ENCODE results near the gene CTXN1.
A peak's percentile ranks its signal among the peaks of the same experiment; 100 is the strongest.
"Not testable (repeated sequence)": the region's sequence is repeated elsewhere in the genome, so short reads cannot be mapped to it uniquely, and the experiment has no call there.

CTXN1 gene

GRCh38 chr19:7965259-7965841 is 39.4 kb upstream of the CTXN1 start:
- Histone ChIP-seq H3K27ac (ENCODE audit: low read length) (no peak overlapping the region), H3K27me3 (ENCODE audit: control insufficient read depth, insufficient read depth, low read length) (no peaks in the 10 kb centered on the region), H3K36me3 (ENCODE audit: control insufficient read depth, low read depth, low read length) (peaks cover 76% of the 10 kb centered on the region), H3K4me3 (ENCODE audit: low read length) (no peak overlapping the region), H3K9ac (ENCODE audit: low read length) (no peak overlapping the region), H3K9me3 (ENCODE audit: control insufficient read depth, low read depth, low read length) (no peaks in the 10 kb centered on the region), H3K4me1 (ENCODE audit: control insufficient read depth, low read depth, low read length) (peaks cover 8% of the 10 kb centered on the region)

GRCh38 chr19:7963566-7963965 is 37.6 kb upstream of the CTXN1 start:
- H3K27ac ChIP-seq (ENCODE audit: low read length): no peak overlapping the region
- no peak overlapping the region for H3K9ac ChIP-seq (ENCODE audit: low read length)
- no peaks in the 10 kb centered on the region for H3K9me3 ChIP-seq (ENCODE audit: control insufficient read depth, low read depth, low read length)

GRCh38 chr19:7962644-7963268 is 36.8 kb upstream of the CTXN1 start:
- Histone ChIP-seq H3K9ac (ENCODE audit: low read length) (no peak overlapping the region), H3K9me3 (ENCODE audit: control insufficient read depth, low read depth, low read length) (no peaks in the 10 kb centered on the region), H3K4me3 (ENCODE audit: low read length) (no peak overlapping the region), H3K27me3 (ENCODE audit: control insufficient read depth, insufficient read depth, low read length) (no peaks in the 10 kb centered on the region), H3K27ac (ENCODE audit: low read length) (no peak overlapping the region), H3K4me1 (ENCODE audit: control insufficient read depth, low read depth, low read length) (no peaks in the 10 kb centered on the region), H3K36me3 (ENCODE audit: control insufficient read depth, low read depth, low read length) (peaks cover 79% of the 10 kb centered on the region)

More at GRCh38 chr19:7963566-7963965, 37.6 kb upstream of the CTXN1 start:
- Histone ChIP-seq H3K4me3 (ENCODE audit: low read length) (no peak overlapping the region), H3K4me1 (ENCODE audit: control insufficient read depth, low read depth, low read length) (no peaks in the 10 kb centered on the region), H3K36me3 (ENCODE audit: control insufficient read depth, low read depth, low read length) (peaks cover 84% of the 10 kb centered on the region), H3K27me3 (ENCODE audit: control insufficient read depth, insufficient read depth, low read length) (no peaks in the 10 kb centered on the region)

GRCh38 chr19:7961920-7962626 is 36.1 kb upstream of the CTXN1 start:
- H3K9me3 ChIP-seq (ENCODE audit: control insufficient read depth, low read depth, low read length): no peaks in the 10 kb centered on the region
- H3K9ac ChIP-seq (ENCODE audit: low read length): no peak overlapping the region
- no peak overlapping the region for H3K4me3 ChIP-seq (ENCODE audit: low read length)
- H3K27ac ChIP-seq (ENCODE audit: low read length): no peak overlapping the region
- H3K36me3 ChIP-seq (ENCODE audit: control insufficient read depth, low read depth, low read length): peaks cover 72% of the 10 kb centered on the region
- no peaks in the 10 kb centered on the region for H3K27me3 ChIP-seq (ENCODE audit: control insufficient read depth, insufficient read depth, low read length)
- no peaks in the 10 kb centered on the region for H3K4me1 ChIP-seq (ENCODE audit: control insufficient read depth, low read depth, low read length)

- peaks cover 63% of the 10 kb centered on the region for H3K36me3 ChIP-seq (ENCODE audit: control insufficient read depth, low read depth, low read length)
- not testable (repeated sequence) for H3K27ac ChIP-seq (ENCODE audit: low read length); H3K4me1 ChIP-seq (ENCODE audit: control insufficient read depth, low read depth, low read length); H3K9ac ChIP-seq (ENCODE audit: low read length); H3K27me3 ChIP-seq (ENCODE audit: control insufficient read depth, insufficient read depth, low read length); H3K4me3 ChIP-seq (ENCODE audit: low read length); H3K9me3 ChIP-seq (ENCODE audit: control insufficient read depth, low read depth, low read length)
Measured at GRCh38 chr19:7961082-7961481, 35.1 kb upstream of the CTXN1 start.

GRCh38 chr19:7959211-7959610 is 33.3 kb upstream of the CTXN1 start:
- Histone ChIP-seq H3K9ac (ENCODE audit: low read length) (no peak overlapping the region), H3K9me3 (ENCODE audit: control insufficient read depth, low read depth, low read length) (no peaks in the 10 kb centered on the region), H3K27ac (ENCODE audit: low read length) (no peak overlapping the region), H3K4me1 (ENCODE audit: control insufficient read depth, low read depth, low read length) (no peaks in the 10 kb centered on the region), H3K27me3 (ENCODE audit: control insufficient read depth, insufficient read depth, low read length) (no peaks in the 10 kb centered on the region), H3K4me3 (ENCODE audit: low read length) (no peak overlapping the region), H3K36me3 (ENCODE audit: control insufficient read depth, low read depth, low read length) (peaks cover 46% of the 10 kb centered on the region)

DNA sequence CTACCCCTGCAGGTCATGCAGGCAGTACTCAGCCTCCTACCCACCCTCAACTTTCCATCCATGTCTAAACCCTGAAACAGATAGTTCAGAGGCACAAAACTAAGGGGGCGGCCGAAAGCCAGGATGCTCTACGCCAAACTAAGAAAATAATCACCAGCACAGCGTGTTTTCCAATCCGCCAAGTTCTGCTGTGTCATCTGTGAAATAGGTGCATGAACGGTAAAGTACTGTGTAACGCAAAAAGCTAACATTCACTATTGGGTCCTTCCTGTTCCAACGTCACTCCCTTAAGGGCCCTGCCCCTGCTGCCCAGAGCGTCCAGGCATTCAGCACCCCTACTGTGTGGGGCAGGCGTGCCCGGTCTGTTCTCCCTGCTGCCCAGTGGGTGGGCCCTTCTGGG is 29.8 kb upstream of the CTXN1 start:
- Histone ChIP-seq H3K27me3 (ENCODE audit: control insufficient read depth, insufficient read depth, low read length) (no peaks in the 10 kb centered on the region), H3K36me3 (ENCODE audit: control insufficient read depth, low read depth, low read length) (peaks cover 13% of the 10 kb centered on the region), H3K27ac (ENCODE audit: low read length) (no peak overlapping the region), H3K9ac (ENCODE audit: low read length) (no peak overlapping the region), H3K4me3 (ENCODE audit: low read length) (no peak overlapping the region), H3K4me1 (ENCODE audit: control insufficient read depth, low read depth, low read length) (no peaks in the 10 kb centered on the region), H3K9me3 (ENCODE audit: control insufficient read depth, low read depth, low read length) (no peaks in the 10 kb centered on the region)

DNA sequence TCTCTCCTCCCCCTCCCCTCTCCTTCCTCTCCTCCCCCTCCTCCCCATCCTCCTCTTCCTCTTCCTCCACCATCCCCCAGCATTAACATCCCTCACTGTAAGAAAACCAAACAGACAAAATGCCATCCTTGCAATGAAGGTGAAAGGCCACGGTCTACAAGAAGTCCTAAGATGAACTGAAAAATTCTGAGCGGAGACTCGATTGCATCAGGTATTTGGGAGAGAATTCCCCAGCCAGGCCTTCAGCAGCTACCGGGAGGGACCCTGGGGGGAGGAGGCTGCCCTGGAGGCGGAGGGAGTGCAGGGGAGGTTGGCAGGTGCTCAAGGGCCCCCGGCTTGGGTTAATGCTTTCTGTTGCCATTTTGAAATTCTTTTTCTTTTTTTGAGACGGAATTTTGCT is 27.6 kb upstream of the CTXN1 start:
- Histone ChIP-seq H3K27me3 (ENCODE audit: control insufficient read depth, insufficient read depth, low read length) (no peaks in the 10 kb centered on the region), H3K4me1 (ENCODE audit: control insufficient read depth, low read depth, low read length) (no peaks in the 10 kb centered on the region), H3K36me3 (ENCODE audit: control insufficient read depth, low read depth, low read length) (peaks cover 3% of the 10 kb centered on the region), H3K9ac (ENCODE audit: low read length) (no peak overlapping the region), H3K4me3 (ENCODE audit: low read length) (no peak overlapping the region), H3K27ac (ENCODE audit: low read length) (no peak overlapping the region), H3K9me3 (ENCODE audit: control insufficient read depth, low read depth, low read length) (no peaks in the 10 kb centered on the region)

DNA sequence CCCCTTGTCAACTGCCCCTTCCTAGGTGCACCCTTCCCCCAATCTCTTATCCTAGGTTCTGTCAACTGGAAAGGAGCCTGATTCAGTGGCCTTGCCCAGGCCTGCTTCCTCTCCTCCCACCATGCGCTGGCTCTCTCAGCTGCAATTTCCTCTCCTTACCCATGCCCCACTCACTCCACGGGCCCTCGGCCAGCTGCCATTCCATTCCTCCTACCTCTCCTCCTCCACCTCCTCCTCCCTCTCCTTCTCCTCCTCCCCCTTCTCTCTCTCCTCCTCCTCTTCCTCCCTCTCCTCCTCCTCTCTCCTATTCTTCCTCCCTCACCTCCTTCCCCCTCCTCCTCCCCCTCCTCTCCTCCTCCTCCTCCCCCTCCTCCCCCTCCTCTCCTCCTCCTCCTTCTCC is 27.1 kb upstream of the CTXN1 start:
- Histone ChIP-seq H3K4me1 (ENCODE audit: control insufficient read depth, low read depth, low read length) (no peaks in the 10 kb centered on the region), H3K9ac (ENCODE audit: low read length) (no peak overlapping the region), H3K36me3 (ENCODE audit: control insufficient read depth, low read depth, low read length) (no peaks in the 10 kb centered on the region), H3K27ac (ENCODE audit: low read length) (no peak overlapping the region), H3K27me3 (ENCODE audit: control insufficient read depth, insufficient read depth, low read length) (no peaks in the 10 kb centered on the region), H3K9me3 (ENCODE audit: control insufficient read depth, low read depth, low read length) (no peaks in the 10 kb centered on the region), H3K4me3 (ENCODE audit: low read length) (no peak overlapping the region)

GRCh38 chr19:7947939-7948338 is 22.0 kb upstream of the CTXN1 start:
- Histone ChIP-seq H3K9me3 (ENCODE audit: control insufficient read depth, low read depth, low read length) (no peaks in the 10 kb centered on the region), H3K27me3 (ENCODE audit: control insufficient read depth, insufficient read depth, low read length) (no peaks in the 10 kb centered on the region), H3K4me3 (ENCODE audit: low read length) (no peak overlapping the region), H3K9ac (ENCODE audit: low read length) (no peak overlapping the region), H3K27ac (ENCODE audit: low read length) (no peak overlapping the region), H3K4me1 (ENCODE audit: control insufficient read depth, low read depth, low read length) (no peaks in the 10 kb centered on the region), H3K36me3 (ENCODE audit: control insufficient read depth, low read depth, low read length) (no peaks in the 10 kb centered on the region)

- H3K9ac ChIP-seq (ENCODE audit: low read length): peak overlapping the region; percentile 89
- peak overlapping the region; percentile 89 for H3K27ac ChIP-seq (ENCODE audit: low read length)
- H3K27me3 ChIP-seq (ENCODE audit: control insufficient read depth, insufficient read depth, low read length): no peaks in the 10 kb centered on the region
- peak overlapping the region; percentile 78 for H3K4me3 ChIP-seq (ENCODE audit: low read length)
- H3K4me1 ChIP-seq (ENCODE audit: control insufficient read depth, low read depth, low read length): no peaks in the 10 kb centered on the region
- H3K36me3 ChIP-seq (ENCODE audit: control insufficient read depth, low read depth, low read length): peaks cover 14% of the 10 kb centered on the region
- H3K9me3 ChIP-seq (ENCODE audit: control insufficient read depth, low read depth, low read length): no peaks in the 10 kb centered on the region
Measured at GRCh38 chr19:7944177-7944761, 18.3 kb upstream of the CTXN1 start.
